Fibroblast of pulmonary artery (primary cell): ENCODE results near the gene RNF114.
"Not testable (repeated sequence)": the region's sequence is repeated elsewhere in the genome, so short reads cannot be mapped to it uniquely, and the experiment has no call there.

Source experiments
- DNase-seq: peaks from one replicate; pipeline ENCODE4 v3.0.0-alpha.2; 2010; ENCODE audit warnings: low read depth
- H3K4me3 ChIP-seq: replicated peaks from 2 replicates; pipeline ENCODE4 v1.5.1; 2011; ENCODE audit warnings: low read depth, mild to moderate bottlenecking, control low read depth, low read length, moderate library complexity
- TF ChIP-seq, protein P1 (sequence below): IDR thresholded peaks from 2 replicates; pipeline ENCODE4 v1.5.1; 2011; ENCODE audit warnings: mild to moderate bottlenecking, control low read depth, low read length, inconsistent platforms; ENCODE audit errors: missing control alignments

Gene RNF114

DNA sequence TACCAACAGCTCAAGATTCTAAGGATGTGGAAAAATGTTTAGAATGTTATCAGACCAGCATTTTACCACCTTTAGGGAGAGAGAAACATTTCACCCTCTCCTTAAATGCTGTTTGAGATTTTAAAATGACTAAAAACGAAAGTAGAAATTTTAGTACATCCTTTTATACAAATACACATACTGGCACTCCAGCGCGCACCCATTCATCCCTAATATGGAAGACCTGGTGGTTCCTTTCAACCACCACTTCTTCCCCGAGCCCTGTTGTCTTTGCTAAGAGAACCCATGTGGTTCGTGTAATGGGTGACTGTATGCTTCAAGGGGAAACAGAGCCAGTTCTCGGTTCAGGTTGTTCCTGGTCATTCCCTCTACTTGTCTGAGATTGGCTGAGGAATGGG lies 42.1 kb upstream of the RNF114 start:
- TF ChIP-seq, protein P1, sequence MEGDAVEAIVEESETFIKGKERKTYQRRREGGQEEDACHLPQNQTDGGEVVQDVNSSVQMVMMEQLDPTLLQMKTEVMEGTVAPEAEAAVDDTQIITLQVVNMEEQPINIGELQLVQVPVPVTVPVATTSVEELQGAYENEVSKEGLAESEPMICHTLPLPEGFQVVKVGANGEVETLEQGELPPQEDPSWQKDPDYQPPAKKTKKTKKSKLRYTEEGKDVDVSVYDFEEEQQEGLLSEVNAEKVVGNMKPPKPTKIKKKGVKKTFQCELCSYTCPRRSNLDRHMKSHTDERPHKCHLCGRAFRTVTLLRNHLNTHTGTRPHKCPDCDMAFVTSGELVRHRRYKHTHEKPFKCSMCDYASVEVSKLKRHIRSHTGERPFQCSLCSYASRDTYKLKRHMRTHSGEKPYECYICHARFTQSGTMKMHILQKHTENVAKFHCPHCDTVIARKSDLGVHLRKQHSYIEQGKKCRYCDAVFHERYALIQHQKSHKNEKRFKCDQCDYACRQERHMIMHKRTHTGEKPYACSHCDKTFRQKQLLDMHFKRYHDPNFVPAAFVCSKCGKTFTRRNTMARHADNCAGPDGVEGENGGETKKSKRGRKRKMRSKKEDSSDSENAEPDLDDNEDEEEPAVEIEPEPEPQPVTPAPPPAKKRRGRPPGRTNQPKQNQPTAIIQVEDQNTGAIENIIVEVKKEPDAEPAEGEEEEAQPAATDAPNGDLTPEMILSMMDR: no peak
- no peak overlapping the region for H3K4me3 ChIP-seq
- DNase-seq: no peak

DNA sequence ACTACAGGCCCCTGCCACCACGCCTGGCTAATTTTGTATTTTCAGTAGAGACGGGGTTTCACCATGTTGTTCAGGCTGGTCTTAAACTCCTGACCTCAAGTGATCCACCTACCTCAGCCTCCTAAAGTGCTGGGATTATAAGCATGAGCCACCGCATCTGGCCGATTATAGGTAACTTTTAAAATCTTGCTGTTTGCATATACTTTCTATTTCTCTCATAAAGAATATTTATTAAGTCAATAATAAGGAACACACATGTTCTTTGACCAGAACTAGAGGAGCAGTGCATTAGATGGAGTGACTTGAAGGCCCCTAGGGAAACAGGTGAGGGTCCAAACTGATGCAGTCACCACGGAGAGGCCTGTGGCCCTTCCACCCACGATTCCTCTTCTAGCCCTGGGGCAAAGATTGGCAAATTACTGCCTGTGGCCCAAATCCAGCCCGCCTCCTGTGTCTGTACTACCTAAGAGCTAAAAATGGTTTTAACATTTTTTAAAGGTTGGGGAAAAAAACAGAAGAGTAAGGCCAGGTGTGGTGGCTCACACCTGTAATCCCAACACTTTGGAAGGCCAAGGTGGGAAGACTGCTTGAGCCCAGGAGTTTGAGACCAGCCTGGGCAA lies 40.6 kb upstream of the RNF114 start:
- not testable (repeated sequence) for DNase-seq, H3K4me3 ChIP-seq

DNA sequence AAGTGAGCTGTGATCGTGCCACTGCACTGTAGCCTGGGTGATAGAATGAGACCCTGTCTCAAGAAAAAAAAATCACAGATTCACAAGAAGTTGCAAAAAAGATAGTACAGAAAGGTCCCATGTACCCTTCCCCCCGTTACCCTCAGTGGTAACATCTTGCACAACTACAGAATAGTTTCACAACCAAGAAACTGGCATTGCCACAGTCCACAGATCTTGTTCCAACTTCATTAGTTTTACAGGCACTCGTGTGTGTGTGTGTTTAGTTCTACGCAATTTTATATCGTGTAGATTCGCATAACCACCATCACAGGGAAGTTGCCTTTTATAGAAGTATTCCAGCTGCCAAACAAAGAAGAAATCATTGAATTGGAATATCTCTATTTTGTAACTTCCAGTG lies 40.0 kb upstream of the RNF114 start:
- H3K4me3 ChIP-seq: no peak overlapping the region
- TF ChIP-seq, protein P1: no peak
- no peak for DNase-seq

DNA sequence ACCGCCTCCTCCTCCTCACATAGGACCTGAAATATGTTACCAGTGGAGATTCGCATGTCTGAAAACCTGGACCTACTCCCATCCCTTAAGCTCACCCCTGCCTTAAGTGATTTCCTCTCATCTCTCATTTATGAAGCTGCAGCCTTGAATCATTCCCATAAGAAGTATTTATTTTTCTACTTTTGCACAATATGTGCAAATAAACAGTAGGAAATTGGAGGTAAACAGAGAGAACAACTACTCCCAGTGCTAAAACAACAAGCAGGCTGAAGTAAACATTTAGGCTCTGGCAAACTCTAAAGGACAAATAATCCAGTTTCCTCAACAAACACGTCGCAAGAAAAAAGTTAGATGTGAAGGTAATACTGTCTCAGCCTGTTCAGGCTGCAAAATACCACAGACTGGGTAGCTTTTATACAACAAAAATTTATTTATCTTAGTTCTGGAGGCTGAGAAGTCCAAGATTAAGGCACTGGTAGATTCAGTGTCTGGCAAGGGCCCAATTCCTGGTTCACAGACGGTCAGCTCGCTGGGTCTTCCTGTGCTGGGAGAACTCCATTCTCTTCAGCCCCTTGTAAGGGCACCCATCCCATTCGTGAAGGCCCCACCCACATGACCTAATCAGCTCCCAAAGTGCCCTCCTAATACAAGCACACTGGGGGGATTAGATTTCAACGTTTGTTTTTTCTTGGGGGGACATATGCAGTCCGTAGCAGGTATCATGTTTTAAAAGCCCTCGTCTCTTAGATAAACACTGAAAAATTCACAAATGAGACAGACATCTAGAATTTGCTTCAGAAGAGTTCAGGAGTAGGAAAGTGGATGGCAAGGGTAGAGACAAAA lies 36.4 kb upstream of the RNF114 start:
- TF ChIP-seq, protein P1: no peak
- no peak for DNase-seq
- no peak overlapping the region for H3K4me3 ChIP-seq

DNA sequence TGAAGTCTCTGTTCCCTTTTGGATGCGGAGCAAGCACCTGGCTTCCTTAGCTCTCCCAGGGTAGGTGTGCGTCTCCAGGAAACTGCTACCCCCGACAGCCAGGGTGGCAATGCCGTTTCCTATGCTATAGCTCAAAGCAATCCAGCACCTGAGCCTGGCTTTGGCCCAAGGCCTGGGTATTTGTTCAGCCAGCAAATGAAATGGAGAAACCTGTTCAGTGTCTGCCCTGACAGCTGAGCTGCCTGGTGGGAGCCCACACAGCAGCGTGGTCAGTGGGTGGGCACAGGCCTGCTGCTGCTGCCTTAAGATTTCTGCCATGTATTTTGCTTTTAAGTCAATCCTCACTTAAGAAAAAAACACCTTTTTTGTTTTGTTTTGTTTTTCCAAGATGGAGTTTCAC lies 34.6 kb upstream of the RNF114 start:
- TF ChIP-seq, protein P1: no peak
- DNase-seq: no peak
- no peak overlapping the region for H3K4me3 ChIP-seq

DNA sequence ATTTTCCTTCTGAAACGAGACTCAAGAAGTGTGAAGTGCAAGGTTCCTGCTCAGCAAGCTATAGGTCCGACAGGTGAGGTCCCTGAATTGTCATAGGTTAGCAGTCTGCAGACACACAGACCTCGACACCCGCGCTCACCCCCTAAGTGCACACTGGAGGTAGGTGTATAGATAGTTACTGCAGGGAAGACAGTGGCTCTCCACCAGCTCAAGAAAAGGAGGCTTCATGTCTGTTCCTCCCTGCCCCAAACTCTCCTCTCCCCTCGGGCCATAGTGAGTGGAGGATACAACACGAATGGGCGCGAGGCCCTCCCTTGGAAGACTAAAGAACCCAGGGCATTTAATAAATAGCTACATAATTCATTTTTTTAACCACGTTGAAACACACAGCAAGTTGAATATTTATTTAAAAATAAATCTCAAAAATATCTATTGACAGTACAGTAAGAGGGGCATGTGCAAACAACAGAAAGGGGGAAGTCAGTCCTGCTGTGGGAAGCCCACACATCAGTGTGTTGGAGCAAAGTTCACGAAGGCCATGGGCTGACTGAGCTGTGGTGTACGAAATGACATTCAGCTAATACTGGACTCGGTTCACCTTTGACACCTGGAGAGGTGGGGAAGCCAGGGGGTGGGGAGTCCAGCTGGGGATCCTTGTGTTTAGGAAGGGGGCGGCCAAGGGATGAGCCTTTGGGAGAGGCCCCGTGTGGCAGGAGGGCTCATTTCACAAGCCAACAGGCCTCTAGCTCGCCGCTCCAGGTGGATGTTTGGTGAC lies 31.6 kb upstream of the RNF114 start:
- H3K4me3 ChIP-seq: no peak overlapping the region
- TF ChIP-seq, protein P1: no peak
- no peak for DNase-seq

DNA sequence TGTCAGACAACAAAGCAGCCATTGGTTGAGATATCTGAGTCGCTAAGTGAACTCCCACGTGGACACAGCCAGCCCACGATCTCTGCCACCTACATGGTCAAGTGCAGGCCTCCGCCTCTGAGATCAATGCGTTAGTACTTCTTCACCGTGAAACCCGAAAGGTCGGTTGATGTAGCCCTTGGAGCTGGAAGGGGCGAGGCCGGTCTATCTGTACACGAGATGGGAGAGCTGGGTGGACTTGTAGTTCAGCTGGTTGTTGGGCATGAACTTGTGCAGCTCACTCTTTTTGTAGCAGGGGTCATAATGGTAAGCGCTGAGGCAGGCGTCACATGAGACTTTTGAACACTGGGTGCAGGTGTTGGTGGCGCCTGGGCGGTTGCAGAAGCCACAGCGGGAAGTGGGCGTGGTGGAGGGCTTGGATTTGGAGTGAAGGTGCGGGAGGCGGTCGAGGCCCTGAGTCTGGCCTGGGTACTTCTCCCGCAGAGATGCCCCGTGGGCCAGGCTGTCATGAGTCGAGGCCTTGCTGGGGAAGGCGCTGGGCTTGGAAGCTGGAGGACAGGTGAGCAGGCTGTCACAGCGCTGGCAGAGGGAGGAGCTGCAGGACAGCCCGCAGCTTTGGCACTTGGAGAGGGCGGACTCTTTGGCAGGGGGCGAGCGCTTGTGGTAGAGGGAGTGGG lies 30.6 kb upstream of the RNF114 start:
- H3K4me3 ChIP-seq: no peak overlapping the region

More for the DNA sequence above, 30.6 kb upstream of the RNF114 start:
- TF ChIP-seq, protein P1: no peak
- DNase-seq: no peak
